Activated CD4-positive, alpha-beta memory T cell treated with anti-CD3 and anti-CD28 coated beads for 36 hours (primary cell): Measurements from ENCODE around the gene ODAD4. TPM values are rescaled to one million over a fixed set of nuclear protein-coding genes. Genes with fewer than 3 reads are reported as not detected.
A peak's percentile ranks its signal among the peaks of the same experiment; 100 is the strongest.
"Not testable (repeated sequence)": the region's sequence is repeated elsewhere in the genome, so short reads cannot be mapped to it uniquely, and the experiment has no call there.

ENCODE experiments used
- CTCF ChIA-PET: fragments of 350-600 bp; sonication (Branson Sonifier 250); formaldehyde crosslinking; loops from one replicate; lab custom pipeline; 2021; ENCODE audit warnings: antibody characterized with exemption, inconsistent platforms; lab: Charles Lee
- POLR2A ChIA-PET: fragments of 350-600 bp; sonication (Branson Sonifier 250); formaldehyde crosslinking; loops from one replicate; lab custom pipeline; 2021; ENCODE audit warnings: antibody characterized with exemption; lab: Charles Lee
- DNase-seq: peaks from one replicate; pipeline ENCODE4 v3.0.0-alpha.2; 2020
- H3K27ac Mint-ChIP-seq: one replicate; pipeline ENCODE4 v1.8.0; 2021; ENCODE audit warnings: mixed read lengths
- H3K27me3 Mint-ChIP-seq: one replicate; pipeline ENCODE4 v1.8.0; 2021; ENCODE audit warnings: mixed read lengths
- H3K36me3 Mint-ChIP-seq: one replicate; pipeline ENCODE4 v1.8.0; 2021; ENCODE audit warnings: mixed read lengths
- H3K4me1 Mint-ChIP-seq: one replicate; pipeline ENCODE4 v1.8.0; 2021; ENCODE audit warnings: low read depth, mixed read lengths
- H3K4me3 Mint-ChIP-seq: one replicate; pipeline ENCODE4 v1.8.0; 2021; ENCODE audit warnings: mild to moderate bottlenecking, mixed read lengths
- H3K9me3 Mint-ChIP-seq: one replicate; pipeline ENCODE4 v1.8.0; 2021; ENCODE audit warnings: mixed read lengths
- intact Hi-C: fragments of 100-400 bp; cut with micrococcal nuclease; formaldehyde crosslinking; loops from one replicate; pipeline ENCODE4 v1.15.1; 2023
- total RNA-seq, 2 experiments: library from RNA; stranded (reverse); gene quantifications; one replicate each; pipeline ENCODE4 v1.2.3, GENCODE V29; 2021

Gene ODAD4
- total RNA-seq, 2 experiments from 2014 or later = 0.77 to 1.4 TPM

DNA sequence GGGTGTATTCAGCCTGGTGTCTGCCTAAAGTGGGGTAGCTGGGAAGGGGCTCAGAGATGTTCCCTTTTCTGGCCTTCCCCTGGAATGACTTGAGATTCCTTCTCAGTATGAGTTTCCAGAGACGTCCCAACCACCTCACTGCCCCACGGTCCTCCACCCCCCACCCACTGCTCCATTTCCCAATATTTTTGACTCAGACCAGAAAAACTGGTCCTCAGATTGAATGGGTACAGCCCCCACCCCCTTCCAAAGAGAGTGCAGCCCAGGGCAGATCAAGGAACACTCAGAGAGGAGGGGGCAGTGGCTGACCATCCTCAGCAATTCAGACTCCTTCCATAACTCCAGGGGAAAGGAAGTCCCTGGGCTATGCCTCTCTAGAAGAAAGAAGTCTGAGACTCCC is 14.9 kb upstream of the ODAD4 start:
- CTCF ChIA-PET = no interaction called here
- no peak for DNase-seq
- POLR2A ChIA-PET = no interaction called here
- peaks cover 21% of the 10 kb centered on the region for H3K36me3 Mint-ChIP-seq
- no peaks in the 10 kb centered on the region for H3K27me3 Mint-ChIP-seq
- intact Hi-C loops = loop anchor here (5.0 kb wide), 2 partner anchors 48 to 52 kb away; partner anchors contain the start of genes CNP and KLHL11
- no peaks in the 10 kb centered on the region for H3K9me3 Mint-ChIP-seq
- H3K4me1 Mint-ChIP-seq = peaks cover 35% of the 10 kb centered on the region
- H3K4me3 Mint-ChIP-seq = no peak overlapping the region
- H3K27ac Mint-ChIP-seq = no peak overlapping the region

DNA sequence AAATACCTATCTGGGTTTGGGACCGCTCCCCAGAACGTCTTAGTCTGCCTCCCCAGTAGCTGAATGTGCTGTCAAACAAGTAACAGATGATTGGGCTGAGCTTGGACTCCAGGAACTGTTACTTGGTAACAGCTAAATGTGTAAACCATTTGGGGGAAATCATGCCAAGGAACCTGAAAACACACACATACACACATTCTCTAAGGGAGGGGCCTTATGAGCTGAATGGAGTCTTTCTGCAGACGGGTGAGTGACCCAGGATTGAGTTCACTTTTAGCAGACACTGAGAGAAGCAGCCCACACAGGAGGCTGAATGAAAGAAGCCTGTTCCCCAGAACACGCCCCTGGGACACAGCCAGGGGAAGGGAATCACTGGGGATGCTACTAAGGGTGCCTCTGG is 13.2 kb upstream of the ODAD4 start:
- DNase-seq = no peak
- H3K9me3 Mint-ChIP-seq = no peaks in the 10 kb centered on the region
- no peaks in the 10 kb centered on the region for H3K27me3 Mint-ChIP-seq
- ChIA-PET POLR2A (interaction anchor here (0.6 to 2.5 kb wide), 2 partner anchors 13 to 215 kb away, joined by 3 to 25 read pairs; partner anchors contain the start of gene ODAD4), CTCF (interaction anchor here (1.0 kb wide), 1 partner anchor 46 kb away, joined by 3 read pairs; no protein-coding TSS in a partner anchor)
- intact Hi-C loops = loop anchor here (5.0 kb wide), 2 partner anchors 50 kb away; partner anchors contain the start of genes CNP and KLHL11
- H3K4me3 Mint-ChIP-seq = peak overlapping the region; percentile 95
- no peak overlapping the region for H3K27ac Mint-ChIP-seq
- H3K4me1 Mint-ChIP-seq = peaks cover 35% of the 10 kb centered on the region
- H3K36me3 Mint-ChIP-seq = peaks cover 11% of the 10 kb centered on the region

DNA sequence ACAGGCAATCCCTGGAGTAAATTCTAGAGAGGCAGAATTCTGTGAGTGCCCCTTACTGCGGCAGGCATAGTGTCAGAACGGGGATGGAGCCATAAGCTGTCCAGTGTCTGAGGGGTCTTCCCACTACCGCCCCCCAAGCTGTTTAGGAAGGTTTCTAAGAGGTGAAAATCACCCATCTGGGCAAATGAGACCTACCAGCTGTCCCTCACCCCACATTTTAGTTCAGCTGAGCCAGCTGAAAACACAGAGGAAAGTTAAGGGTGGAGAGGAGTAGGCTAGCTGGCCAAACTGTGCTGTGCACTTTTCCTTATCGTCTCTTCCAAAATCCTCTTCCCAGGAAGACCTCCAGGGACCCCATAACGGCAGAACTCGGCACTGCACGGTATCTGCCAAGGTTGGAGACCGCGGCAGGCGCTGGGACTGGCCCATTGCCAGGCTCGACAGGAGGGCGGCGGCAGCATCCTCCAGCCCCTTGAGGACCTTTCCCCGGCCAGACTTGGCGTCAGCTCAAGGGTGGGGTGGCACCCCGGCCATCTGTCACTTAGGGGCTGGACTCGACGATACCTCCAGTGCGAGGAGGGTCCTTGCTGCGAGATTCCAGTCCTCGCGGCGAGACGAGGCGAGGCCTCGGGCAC is 12.6 kb upstream of the ODAD4 start:
- DNase-seq = peak; percentile 55
- Mint-ChIP-seq H3K36me3 (peaks cover 5% of the 10 kb centered on the region), H3K9me3 (no peaks in the 10 kb centered on the region), H3K4me3 (peak overlapping the region; percentile 95), H3K27me3 (no peaks in the 10 kb centered on the region), H3K4me1 (peaks cover 35% of the 10 kb centered on the region), H3K27ac (peak overlapping the region; percentile 86)
- POLR2A ChIA-PET = interaction anchor here (0.6 to 2.5 kb wide), 5 partner anchors 9 to 214 kb away, joined by 3 to 25 read pairs (median 8); partner anchors contain the start of genes DNAJC7, KLHL11 and ODAD4
- CTCF ChIA-PET = interaction anchor here (0.8 to 1.6 kb wide), 6 partner anchors 12 to 184 kb away, joined by 3 to 9 read pairs (median 3); partner anchors contain the start of gene NKIRAS2
- intact Hi-C loops = loop anchor here (5.0 kb wide), 2 partner anchors 50 kb away; partner anchors contain the start of genes CNP and KLHL11

DNA sequence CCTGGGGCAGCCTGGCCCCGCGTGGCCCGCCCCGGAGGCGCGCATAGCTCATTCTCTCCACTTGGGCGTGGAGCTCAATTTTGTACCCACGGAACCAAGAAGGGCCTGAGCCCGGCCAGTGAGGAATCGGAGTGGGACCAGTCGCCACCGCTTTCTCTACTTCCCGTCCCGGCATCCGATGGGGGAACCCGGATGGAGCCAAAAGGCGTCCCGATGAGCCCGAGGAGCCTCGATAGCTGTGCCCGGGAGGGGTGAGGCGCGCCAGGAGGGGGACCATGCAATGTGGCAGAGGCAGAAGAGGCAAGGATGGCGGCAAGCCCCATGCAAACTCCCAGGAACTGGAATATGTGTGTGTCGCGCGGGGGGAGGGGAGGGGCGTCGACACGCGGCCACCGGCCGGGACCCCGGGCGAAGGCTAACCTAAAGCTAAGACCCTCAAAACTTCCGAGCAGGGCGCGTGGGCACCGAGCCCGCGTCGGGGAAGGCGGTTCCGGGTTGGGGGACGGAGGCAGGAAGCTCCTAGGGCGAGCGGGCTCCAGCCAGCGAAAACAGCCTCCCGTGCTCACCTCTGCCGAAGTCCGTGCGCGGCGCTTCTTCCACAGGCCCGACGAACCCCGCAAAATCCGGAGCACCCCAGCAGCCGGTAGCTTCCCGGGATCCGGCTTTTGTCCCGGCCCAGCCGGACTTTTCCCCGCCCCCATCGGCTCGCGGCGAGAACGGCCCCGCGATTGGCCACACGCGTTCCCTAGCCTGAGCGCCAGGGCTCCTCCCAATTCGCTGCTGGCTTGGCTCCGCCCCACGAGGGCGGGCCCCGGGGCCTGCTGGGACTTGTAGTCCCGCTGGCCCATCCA is 11.9 kb upstream of the ODAD4 start, which contains the start of gene ACLY:
Gene ACLY, minus strand, starts transcription at position 638 of the 851 bp plus-strand sequence. CDS start 5,078 bp downstream, outside the sequence.
- intact Hi-C loops = loop anchor here (1.0 to 5.0 kb wide), 3 partner anchors 12 to 51 kb away; partner anchors contain the start of genes CNP, KLHL11 and ODAD4
- peaks cover 1% of the 10 kb centered on the region for H3K36me3 Mint-ChIP-seq
- H3K9me3 Mint-ChIP-seq = no peaks in the 10 kb centered on the region
- no peaks in the 10 kb centered on the region for H3K27me3 Mint-ChIP-seq
- CTCF ChIA-PET = interaction anchor here (0.8 to 1.6 kb wide), 6 partner anchors 11 to 183 kb away, joined by 3 to 9 read pairs (median 3); partner anchors contain the start of gene NKIRAS2
- DNase-seq = peak; percentile 98
- peaks cover 35% of the 10 kb centered on the region for H3K4me1 Mint-ChIP-seq
- POLR2A ChIA-PET = interaction anchor here (1.0 to 2.5 kb wide), 6 partner anchors 9 to 99 kb away, joined by 3 to 25 read pairs (median 6); partner anchors contain the start of genes DNAJC7, KLHL11 and ODAD4
- peak within 1 kb of the TSS; percentile 95 for H3K4me3 Mint-ChIP-seq
- peak within 1 kb of the TSS; percentile 86 for H3K27ac Mint-ChIP-seq

DNA sequence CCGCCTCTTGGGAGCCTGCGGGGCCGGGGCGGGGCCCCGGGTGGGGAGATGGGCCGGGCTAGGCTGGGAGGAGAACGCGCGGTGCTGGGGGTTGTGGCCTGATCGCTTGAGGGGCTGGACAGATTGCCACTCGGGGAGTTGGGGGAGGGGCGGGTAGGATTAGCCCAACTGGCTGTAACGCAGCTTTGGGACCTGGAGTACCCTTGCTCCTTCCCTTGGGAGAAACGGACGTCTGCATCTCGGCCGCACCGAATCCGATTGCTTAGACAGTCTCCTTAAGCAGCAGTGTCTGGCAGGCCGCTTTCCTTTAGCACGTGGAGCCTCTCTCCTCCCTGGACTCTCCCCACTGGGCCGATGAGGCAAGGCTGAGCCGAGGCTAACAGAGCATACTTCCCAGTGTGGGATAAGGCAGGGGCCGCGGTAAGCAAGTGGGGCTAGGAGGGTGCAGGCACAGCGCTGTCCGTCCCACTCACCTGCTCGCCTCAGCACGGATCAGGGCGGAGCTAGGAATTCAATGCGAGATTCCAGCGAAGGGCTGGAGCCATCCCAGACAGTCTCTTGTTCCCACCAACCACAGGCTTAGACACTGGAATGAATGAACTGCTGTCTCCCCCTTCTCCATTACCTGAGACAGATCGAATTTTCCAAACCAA is 11.1 kb upstream of the ODAD4 start:
- POLR2A ChIA-PET = interaction anchor here (1.0 to 2.5 kb wide), 7 partner anchors 9 to 99 kb away, joined by 3 to 25 read pairs (median 4); partner anchors contain the start of genes DNAJC7, KLHL11 and ODAD4
- peaks cover 35% of the 10 kb centered on the region for H3K4me1 Mint-ChIP-seq
- intact Hi-C loops = loop anchor here (1.0 to 5.0 kb wide), 3 partner anchors 11 to 52 kb away; partner anchors contain the start of genes CNP, KLHL11 and ODAD4
- no peaks in the 10 kb centered on the region for H3K27me3 Mint-ChIP-seq
- peaks cover 1% of the 10 kb centered on the region for H3K36me3 Mint-ChIP-seq
- peak overlapping the region; percentile 13 for H3K27ac Mint-ChIP-seq
- no peaks in the 10 kb centered on the region for H3K9me3 Mint-ChIP-seq
- H3K4me3 Mint-ChIP-seq = peak overlapping the region; percentile 95
- CTCF ChIA-PET = interaction anchor here (1.2 to 1.6 kb wide), 2 partner anchors 10 to 182 kb away, joined by 3 to 9 read pairs; no protein-coding TSS in a partner anchor
- no peak for DNase-seq

DNA sequence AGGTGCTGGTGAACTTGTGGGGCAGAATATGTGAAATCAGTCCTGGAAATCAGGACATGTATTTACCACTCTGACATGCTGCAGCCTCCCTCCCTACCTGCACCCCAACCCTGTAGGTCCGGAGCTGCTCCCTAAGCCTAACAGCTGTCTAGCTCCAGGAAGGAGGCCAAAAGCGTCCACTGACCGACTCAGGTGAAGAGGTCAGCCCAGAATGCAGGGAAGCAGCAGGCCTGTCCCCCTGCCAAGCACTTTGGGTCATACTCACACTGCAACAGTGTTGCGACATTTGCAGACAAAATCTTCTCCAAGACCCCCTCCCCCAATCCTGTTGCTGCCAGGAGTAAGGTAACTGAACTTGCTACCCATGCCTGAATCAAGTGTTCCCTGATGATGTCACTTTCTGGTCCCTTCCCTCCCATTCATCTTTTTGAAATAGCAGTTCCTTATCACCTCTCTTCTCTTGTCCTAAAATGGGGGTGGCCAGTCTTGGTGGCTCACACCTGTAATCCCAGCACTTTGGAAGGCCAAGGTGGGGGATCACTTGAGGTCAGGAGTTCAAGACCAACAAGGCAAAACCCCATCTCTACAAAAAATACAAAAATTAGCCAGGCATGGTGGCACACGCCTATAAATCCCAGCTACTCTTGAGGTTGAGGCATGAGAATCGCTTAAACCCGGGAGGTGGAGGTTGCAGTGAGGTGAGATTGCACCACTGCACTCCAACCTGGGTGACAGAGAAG is 10.4 kb upstream of the ODAD4 start:
- Mint-ChIP-seq H3K4me1 (peaks cover 30% of the 10 kb centered on the region), H3K27ac (no peak overlapping the region), H3K9me3 (no peaks in the 10 kb centered on the region), H3K36me3 (peaks cover 1% of the 10 kb centered on the region), H3K4me3 (peak overlapping the region; percentile 95), H3K27me3 (no peaks in the 10 kb centered on the region)
- POLR2A ChIA-PET = interaction anchor here (1.0 kb wide), 1 partner anchor 8 kb away, joined by 3 read pairs; no protein-coding TSS in a partner anchor
- CTCF ChIA-PET = no interaction called here
- intact Hi-C loops = loop anchor here (1.0 to 5.0 kb wide), 3 partner anchors 10 to 53 kb away; partner anchors contain the start of genes CNP, KLHL11 and ODAD4
- no peak for DNase-seq

DNA sequence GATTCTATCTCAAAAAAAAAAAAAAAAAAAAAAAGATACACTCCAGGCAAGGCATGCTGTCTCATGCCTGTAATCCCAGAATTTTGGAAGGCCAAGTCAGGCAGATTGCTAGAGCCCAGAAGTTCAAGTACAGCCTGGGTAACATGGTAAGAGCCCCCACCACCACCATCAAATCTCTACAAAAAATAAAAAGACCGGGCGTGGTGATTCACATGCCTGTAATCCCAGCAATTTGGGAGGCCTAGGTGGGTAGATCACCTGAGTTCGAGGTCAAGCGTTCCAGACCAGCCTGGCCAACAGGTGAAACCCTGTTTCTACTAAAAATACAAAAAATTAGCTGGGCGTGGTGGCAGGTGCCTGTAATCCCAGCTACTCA is 9.8 kb upstream of the ODAD4 start:
- H3K4me1 Mint-ChIP-seq = peaks cover 27% of the 10 kb centered on the region
- no peak overlapping the region for H3K4me3 Mint-ChIP-seq
- no peak overlapping the region for H3K27ac Mint-ChIP-seq
- intact Hi-C loops = no loop called here
- DNase-seq = no peak
- H3K9me3 Mint-ChIP-seq = no peaks in the 10 kb centered on the region
- peaks cover under 1% of the 10 kb centered on the region for H3K36me3 Mint-ChIP-seq
- ChIA-PET CTCF (no interaction called here), POLR2A (no interaction called here)
- H3K27me3 Mint-ChIP-seq = no peaks in the 10 kb centered on the region

DNA sequence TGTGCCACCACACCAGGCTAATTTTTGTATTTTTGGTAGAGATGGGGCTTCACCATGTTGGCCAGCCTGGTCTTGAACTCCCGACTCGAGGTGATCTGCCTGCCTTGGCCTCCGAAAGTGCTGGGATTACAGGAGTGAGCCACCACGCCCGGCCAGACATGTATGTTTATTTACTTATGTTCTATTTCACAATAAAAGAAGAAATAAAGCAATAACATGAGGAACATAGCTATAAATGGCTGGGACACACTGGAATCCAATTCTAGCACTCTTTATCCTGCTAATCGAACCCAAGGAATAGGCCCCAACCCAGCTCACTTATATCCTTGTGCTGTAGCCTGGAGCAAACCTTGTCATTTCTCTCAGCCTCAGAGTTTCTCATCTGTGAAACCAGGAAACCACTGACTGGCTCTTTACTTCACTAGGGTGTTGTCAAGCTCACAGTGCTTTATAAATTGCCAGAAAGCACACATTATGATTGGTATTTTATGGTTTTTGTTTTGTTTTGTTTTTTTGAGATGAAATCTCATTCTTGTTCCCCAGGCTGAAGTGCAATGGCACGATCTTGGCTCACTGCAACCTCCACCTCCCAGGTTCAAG is 4.3 kb upstream of the ODAD4 start:
- POLR2A ChIA-PET = no interaction called here

DNA sequence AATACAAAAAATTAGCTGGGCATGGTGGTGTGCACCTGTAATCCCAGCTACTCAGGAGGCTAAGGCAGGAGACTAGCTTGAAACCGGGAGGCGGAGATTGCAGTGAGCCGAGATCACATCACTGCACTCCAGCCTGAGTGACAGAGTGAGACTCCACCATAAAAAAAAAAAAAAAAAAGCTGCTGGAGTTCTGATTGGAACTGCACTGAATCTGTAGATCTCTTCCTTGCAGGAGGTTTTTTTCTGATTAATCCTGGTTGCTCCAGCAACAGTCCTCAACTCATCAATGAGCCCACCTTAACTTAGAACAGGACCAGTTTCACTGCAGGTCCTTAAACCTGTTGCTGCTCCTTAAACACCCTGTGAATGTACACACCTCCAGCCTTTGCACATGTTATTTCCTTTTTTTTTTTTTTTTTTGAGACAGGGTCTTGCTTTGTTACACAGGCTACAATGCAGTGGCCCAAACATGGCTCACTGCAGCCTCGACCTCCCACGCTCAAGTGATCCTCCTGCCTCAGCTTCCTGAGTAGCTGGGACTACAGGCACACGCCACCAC is 1.6 kb upstream of the ODAD4 start:
- intact Hi-C loops = no loop called here
- ChIA-PET CTCF (interaction anchor here (1.2 to 1.7 kb wide), 3 partner anchors 10 to 137 kb away, joined by 4 to 9 read pairs (median 4); partner anchors contain the start of genes ACLY and CNP), POLR2A (interaction anchor here (0.9 to 2.6 kb wide), 4 partner anchors 9 to 89 kb away, joined by 3 to 25 read pairs (median 4); partner anchors contain the start of genes ACLY, CNP and DNAJC7)
- peaks cover 13% of the 10 kb centered on the region for H3K4me1 Mint-ChIP-seq
- H3K27me3 Mint-ChIP-seq = no peaks in the 10 kb centered on the region
- peak; percentile 38 for DNase-seq
- peak overlapping the region; percentile 94 for H3K4me3 Mint-ChIP-seq
- peak overlapping the region; percentile 93 for H3K27ac Mint-ChIP-seq
- no peaks in the 10 kb centered on the region for H3K9me3 Mint-ChIP-seq
- no peaks in the 10 kb centered on the region for H3K36me3 Mint-ChIP-seq

More for the DNA sequence above, 4.3 kb upstream of the ODAD4 start:
- Mint-ChIP-seq H3K36me3 (no peaks in the 10 kb centered on the region), H3K4me3 (no peak overlapping the region), H3K27me3 (no peaks in the 10 kb centered on the region), H3K27ac (no peak overlapping the region), H3K4me1 (peaks cover 8% of the 10 kb centered on the region), H3K9me3 (no peaks in the 10 kb centered on the region)
- intact Hi-C loops = no loop called here
- DNase-seq = no peak
- CTCF ChIA-PET = interaction anchor here (0.7 kb wide), 1 partner anchor 95 kb away, joined by 3 read pairs; no protein-coding TSS in a partner anchor

DNA sequence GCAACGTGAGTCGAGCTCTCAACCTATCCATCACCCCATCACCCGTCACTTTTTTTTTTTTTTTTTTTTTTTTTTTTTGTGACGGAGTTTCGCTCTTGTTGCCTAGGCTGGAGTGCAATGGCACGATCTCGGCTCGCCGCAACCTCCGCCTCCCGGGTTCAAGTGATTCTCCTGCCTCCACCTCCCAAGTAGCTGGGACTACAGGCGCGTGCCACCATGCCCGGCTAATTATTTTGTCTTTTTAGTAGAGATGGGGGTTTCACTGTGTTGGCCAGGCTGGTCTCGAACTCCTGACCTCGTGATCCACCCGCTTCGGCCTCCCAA is 378 bp downstream of the ODAD4 start:
- DNase-seq = not testable (repeated sequence)

More for the DNA sequence above, 378 bp downstream of the ODAD4 start:
- ChIA-PET POLR2A (interaction anchor here (0.8 to 2.6 kb wide), 9 partner anchors 13 to 1112 kb away, joined by 3 to 25 read pairs (median 3); partner anchors contain the start of genes ACLY, CNP, DHX58 and DNAJC7), CTCF (interaction anchor here (0.7 to 1.8 kb wide), 10 partner anchors 9 to 144 kb away, joined by 3 to 9 read pairs (median 4); partner anchors contain the start of genes CNP, DNAJC7, JUP and NKIRAS2)
- not testable (repeated sequence) for H3K9me3 Mint-ChIP-seq, H3K27me3 Mint-ChIP-seq, H3K36me3 Mint-ChIP-seq
- intact Hi-C loops = loop anchor here (1.0 to 2.0 kb wide), 2 partner anchors 11 to 36 kb away; partner anchors contain the start of gene CNP
- Mint-ChIP-seq H3K4me3 (peak overlapping the region; percentile 94), H3K27ac (peak overlapping the region; percentile 93), H3K4me1 (peaks cover 13% of the 10 kb centered on the region)
